Measurements from ENCODE around the gene SLC9A9. TPM values are rescaled to one million over a fixed set of nuclear protein-coding genes. Genes with fewer than 3 reads are reported as not detected.

Gene SLC9A9
- total and polyA plus RNA-seq, 9 of the 15 experiments (the other 6 are each of a cell fraction or from before 2014, with no cell fraction given): 0.03 to 0.13 TPM; not detected in 7

GRCh38 chr3:143295201-143296080, 552.8 kb downstream of the SLC9A9 start:
- ChIA-PET POLR2A (interaction anchor here (0.7 to 1.6 kb wide), 2 partner anchors 11 to 21 kb away, joined by 3 to 6 read pairs; no protein-coding TSS in a partner anchor), CTCF (ENCODE audit: low intra/inter-chr PET ratio) (no interaction called here)
- Histone ChIP-seq H3K27ac (ENCODE audit: extremely low read depth, low read depth, low read length) (no peak overlapping the region), H3K4me2 (ENCODE audit: insufficient read depth, low read length) (no peak overlapping the region), H3K27me3 (ENCODE audit: control insufficient read depth in 2 of 2, insufficient read depth in 2 of 2, low read length in 2 of 2) (no peaks in the 10 kb centered on the region), H3K79me2 (ENCODE audit: control insufficient read depth, insufficient read depth, low read length) (no peaks in the 10 kb centered on the region), H3K36me3 (ENCODE audit: control insufficient read depth, insufficient read depth, low read length) (no peaks in the 10 kb centered on the region), H3K4me1 (replicated peaks in 1 of 2; ENCODE audit: control insufficient read depth in 2 of 2, insufficient read depth in 2 of 2, low read length in 2 of 2) (peaks cover 2 to 4% of the 10 kb centered on the region in 2 experiments; a peak in 2 of 5 replicates), H3K9me1 (ENCODE audit: control insufficient read depth, insufficient read depth, low read length) (no peaks in the 10 kb centered on the region), H3K9me3 (replicated peaks; ENCODE audit: control insufficient read depth, insufficient read depth, low read depth, low read length) (no peaks in the 10 kb centered on the region), H4K20me1 (replicated peaks; ENCODE audit: control insufficient read depth, insufficient read depth, low read length) (no peaks in the 10 kb centered on the region), H2AFZ (ENCODE audit: low read depth, low read length) (peak overlapping the region; percentile 80), H3K9ac (ENCODE audit: insufficient read depth in 1 of 2, low read depth in 2 of 2, low read length in 2 of 2) (no peak overlapping the region), H3K4me3 (no peak overlapping the region)
- DNase-seq (ENCODE audit: extremely low read depth in 1 of 4, low spot score in 3 of 4) (no peak), FAIRE-seq (no peak), ATAC-seq (peak; percentile 34)
- in situ Hi-C loops (cut with MboI): no loop called here
- no peak for TF ChIP-seq CC2D1A (IDR thresholded peaks at IDR 0.05)
- no peak for TF ChIP-seq TAF1 (IDR thresholded peaks at IDR 0.05; ENCODE audit: control insufficient read depth, extremely low read depth, insufficient read depth, low read length, severe bottlenecking)
- TF ChIP-seq ZNF75A (CRISPR knock-in tag; IDR thresholded peaks at IDR 0.05): no peak
- TF ChIP-seq GATAD2B (IDR thresholded peaks at IDR 0.05; ENCODE audit: borderline replicate concordance): no peak
- TF ChIP-seq PRDM10 (IDR thresholded peaks at IDR 0.05; ENCODE audit: partially characterized antibody): peak; percentile 10
- 25% methylated on average over 4 of the region's 4 CpGs for WGBS (ENCODE audit: insufficient coverage, low coverage, missing lambda C conversion rate)
- BruUV-seq (replicated peaks): no TSS peak
- intact Hi-C loops (cut with micrococcal nuclease): no loop called here
